GM12865 (cell line): ENCODE results near the gene MDM2.

Experiments
- DNase-seq: peaks from one replicate; pipeline ENCODE4 v3.0.0; 2010; ENCODE audit warnings: low read depth
- H3K4me3 ChIP-seq: 2 replicates; pipeline ENCODE4 v1.5.1; 2011; ENCODE audit warnings: mild to moderate bottlenecking, low read depth, low read length, control low read depth
- CTCF ChIP-seq: IDR thresholded peaks from 2 replicates; pipeline ENCODE4 v1.5.1; 2011; ENCODE audit warnings: low read length, control low read depth, low read depth, inconsistent platforms; ENCODE audit not compliant: insufficient read depth; ENCODE audit errors: missing control alignments

Gene MDM2

GRCh38 chr12:68831751-68832503 lies 23.9 kb downstream of the MDM2 start:
- TF ChIP-seq CTCF: no peak
- no peak for DNase-seq
- no peak overlapping the region for H3K4me3 ChIP-seq

GRCh38 chr12:68832504-68832867 lies 24.5 kb downstream of the MDM2 start:
- no peak for TF ChIP-seq CTCF
- H3K4me3 ChIP-seq: no peak overlapping the region
- no peak for DNase-seq

GRCh38 chr12:68833508-68833907 lies 25.5 kb downstream of the MDM2 start:
- no peak overlapping the region for H3K4me3 ChIP-seq

GRCh38 chr12:68835333-68835908 lies 27.4 kb downstream of the MDM2 start:
- no peak for DNase-seq
- no peak overlapping the region for H3K4me3 ChIP-seq
- no peak for TF ChIP-seq CTCF

More at GRCh38 chr12:68833508-68833907, 25.5 kb downstream of the MDM2 start:
- no peak for DNase-seq
- TF ChIP-seq CTCF: no peak

GRCh38 chr12:68837215-68837614 lies 29.2 kb downstream of the MDM2 start:
- H3K4me3 ChIP-seq: no peak overlapping the region
- TF ChIP-seq CTCF: no peak
- no peak for DNase-seq

GRCh38 chr12:68838046-68838886 lies 30.3 kb downstream of the MDM2 start:
- no peak overlapping the region for H3K4me3 ChIP-seq
- no peak for DNase-seq
- TF ChIP-seq CTCF: no peak
